ENCODE results near the gene MMP11.
A peak's percentile ranks its signal among the peaks of the same experiment; 100 is the strongest.

The MMP11 gene

GRCh38 chr22:23779083-23779482, 6.4 kb downstream of the MMP11 start:
- peak in 1 of 10 donors; percentile 76 for DNase-seq
- intact Hi-C loops (cut with DNase I) = no loop called here

GRCh38 chr22:23779731-23780130, 7.1 kb downstream of the MMP11 start:
- intact Hi-C loops (cut with DNase I) = no loop called here

GRCh38 chr22:23780146-23780748, 7.6 kb downstream of the MMP11 start:
- DNase-seq = peak in 2 of 10 donors; percentile 58 to 63
- intact Hi-C loops (cut with DNase I) = no loop called here

More at GRCh38 chr22:23779731-23780130, 7.1 kb downstream of the MMP11 start:
- DNase-seq = peak in 1 of 10 donors; percentile 27

- intact Hi-C loops (cut with DNase I) = no loop called here
- DNase-seq = peak; percentile 73 to 98 (median 83)
Observed at GRCh38 chr22:23781065-23781464, 8.4 kb downstream of the MMP11 start.

- intact Hi-C loops (cut with DNase I) = no loop called here
- DNase-seq = peak in 1 of 10 donors; percentile 89
Observed at GRCh38 chr22:23781511-23782183, 9.0 kb downstream of the MMP11 start.

- DNase-seq = peak in 1 of 10 donors; percentile 75
- intact Hi-C loops (cut with DNase I) = no loop called here
Observed at GRCh38 chr22:23782252-23782651, 9.6 kb downstream of the MMP11 start.

- intact Hi-C loops (cut with DNase I) = no loop called here
Observed at GRCh38 chr22:23782703-23783102, 10.1 kb downstream of the MMP11 start.

GRCh38 chr22:23783265-23784150, 10.9 kb downstream of the MMP11 start:
- intact Hi-C loops (cut with DNase I) = no loop called here

More at GRCh38 chr22:23782703-23783102, 10.1 kb downstream of the MMP11 start:
- peak in 2 of 10 donors; percentile 17 to 61 for DNase-seq

GRCh38 chr22:23784215-23784732, 11.6 kb downstream of the MMP11 start:
- DNase-seq = no peak
- intact Hi-C loops (cut with DNase I) = no loop called here

More at GRCh38 chr22:23783265-23784150, 10.9 kb downstream of the MMP11 start:
- DNase-seq = peak in 2 of 10 donors; percentile 50 to 76

- intact Hi-C loops (cut with DNase I) = no loop called here
- DNase-seq = peak in 1 of 10 donors; percentile 52
Observed at GRCh38 chr22:23786261-23786710, 13.6 kb downstream of the MMP11 start.

- intact Hi-C loops (cut with DNase I) = no loop called here
- peak; percentile 73 to 98 (median 83) for DNase-seq
Observed at GRCh38 chr22:23786752-23787599, 14.3 kb downstream of the MMP11 start, which contains the start of gene SMARCB1. Gene SMARCB1 (plus strand): TSS chr22:23786966. CDS start chr22:23787170, 204 bp downstream.

GRCh38 chr22:23787600-23787896, 14.9 kb downstream of the MMP11 start:
- intact Hi-C loops (cut with DNase I) = no loop called here
- no peak for DNase-seq

- intact Hi-C loops (cut with DNase I) = no loop called here
- DNase-seq = peak in 1 of 10 donors; percentile 50
Observed at GRCh38 chr22:23787910-23788309, 15.3 kb downstream of the MMP11 start.

- intact Hi-C loops (cut with DNase I) = no loop called here
- peak in 2 of 10 donors; percentile 0 to 10 for DNase-seq
Observed at GRCh38 chr22:23789121-23789520, 16.5 kb downstream of the MMP11 start.

- intact Hi-C loops (cut with DNase I) = no loop called here
- DNase-seq = peak in 3 of 10 donors; percentile 40 to 81 (median 52)
Observed at GRCh38 chr22:23789638-23790037, 17.0 kb downstream of the MMP11 start.

- intact Hi-C loops (cut with DNase I) = no loop called here
Observed at GRCh38 chr22:23790819-23791737, 18.4 kb downstream of the MMP11 start.

GRCh38 chr22:23791738-23792645, 19.3 kb downstream of the MMP11 start:
- intact Hi-C loops (cut with DNase I) = no loop called here
- peak in 1 of 10 donors; percentile 40 for DNase-seq

More at GRCh38 chr22:23790819-23791737, 18.4 kb downstream of the MMP11 start:
- peak in 2 of 10 donors; percentile 19 to 42 for DNase-seq

Data from posterior cingulate gyrus (tissue), 11 donors.